Measurements from ENCODE around the gene C16orf92. TPM values are rescaled to one million over a fixed set of nuclear protein-coding genes. Genes with fewer than 3 reads are reported as not detected.

The C16orf92 gene
- total and polyA plus RNA-seq, 2 of the 13 experiments (the other 11 are each of a cell fraction or from before 2014, with no cell fraction given) = not detected

- TF ChIP-seq ZBED4 (CRISPR knock-in tag; IDR thresholded peaks at IDR 0.05; ENCODE audit: borderline replicate concordance) (no peak), TARDBP (CRISPR knock-in tag; IDR thresholded peaks at IDR 0.05) (peak; percentile 7; the same call in 1 of the 2 replicates), ZNF546 (CRISPR knock-in tag; conservative IDR thresholded peaks at IDR 0.05) (no peak), KLF13 (CRISPR knock-in tag; IDR thresholded peaks at IDR 0.05) (no peak), ZNF709 (CRISPR knock-in tag; IDR thresholded peaks at IDR 0.05) (no peak), ZNF609 (CRISPR knock-in tag; IDR thresholded peaks at IDR 0.05; ENCODE audit: borderline replicate concordance) (no peak), ZNF335 (CRISPR knock-in tag; IDR thresholded peaks at IDR 0.05) (no peak), BHLHE40 (IDR thresholded peaks at IDR 0.05; ENCODE audit: low read length) (no peak), SP140L (CRISPR knock-in tag; IDR thresholded peaks at IDR 0.05; ENCODE audit: borderline replicate concordance) (no peak), RFX3 (CRISPR knock-in tag; IDR thresholded peaks at IDR 0.05) (no peak), JUND (CRISPR knock-in tag; IDR thresholded peaks at IDR 0.05) (0 out of 2 replicates have a peak, but pooled peaks have one; percentile 42), DBP (CRISPR knock-in tag; IDR thresholded peaks at IDR 0.05; ENCODE audit: not compliant biosample characterization) (no peak)
Measured at GRCh38 chr16:30065943-30066760, 43.2 kb downstream of the C16orf92 start (continued).
